ENCODE data around the gene ASPSCR1. TPM values are rescaled to one million over a fixed set of nuclear protein-coding genes. Genes with fewer than 3 reads are reported as not detected.
A peak's percentile ranks its signal among the peaks of the same experiment; 100 is the strongest.

Gene ASPSCR1
- total RNA-seq, 3 donors from 2014 or later = 33.1 to 35.2 (median 34.5) TPM

DNA sequence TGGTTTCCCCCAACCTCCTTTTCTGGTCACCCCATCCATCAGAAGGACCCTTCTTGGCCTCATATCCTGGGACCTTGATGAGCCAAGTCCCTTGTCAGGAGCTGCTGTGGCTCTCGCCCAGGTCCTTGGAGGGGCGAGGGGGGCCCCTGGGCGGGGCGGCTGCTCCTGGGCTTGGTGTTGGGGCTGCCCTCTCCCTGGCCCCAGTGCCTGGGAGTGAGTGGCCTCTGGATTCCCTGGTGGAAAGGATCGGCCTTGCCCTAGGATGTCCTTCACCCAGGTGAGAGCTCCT lies 10.2 kb upstream of the ASPSCR1 start:
- DNase-seq = no peak
- intact Hi-C loops (cut with DNase I, micrococcal nuclease) = no loop called here
- peak; percentile 6 for ATAC-seq
- Histone ChIP-seq H3K9me3 (no peaks in the 10 kb centered on the region), H3K4me3 (no peak overlapping the region), H3K36me3 (ENCODE audit: low read depth) (no peaks in the 10 kb centered on the region), H3K4me1 (ENCODE audit: low read depth) (peaks cover 15% of the 10 kb centered on the region)
- TF ChIP-seq, protein P1, sequence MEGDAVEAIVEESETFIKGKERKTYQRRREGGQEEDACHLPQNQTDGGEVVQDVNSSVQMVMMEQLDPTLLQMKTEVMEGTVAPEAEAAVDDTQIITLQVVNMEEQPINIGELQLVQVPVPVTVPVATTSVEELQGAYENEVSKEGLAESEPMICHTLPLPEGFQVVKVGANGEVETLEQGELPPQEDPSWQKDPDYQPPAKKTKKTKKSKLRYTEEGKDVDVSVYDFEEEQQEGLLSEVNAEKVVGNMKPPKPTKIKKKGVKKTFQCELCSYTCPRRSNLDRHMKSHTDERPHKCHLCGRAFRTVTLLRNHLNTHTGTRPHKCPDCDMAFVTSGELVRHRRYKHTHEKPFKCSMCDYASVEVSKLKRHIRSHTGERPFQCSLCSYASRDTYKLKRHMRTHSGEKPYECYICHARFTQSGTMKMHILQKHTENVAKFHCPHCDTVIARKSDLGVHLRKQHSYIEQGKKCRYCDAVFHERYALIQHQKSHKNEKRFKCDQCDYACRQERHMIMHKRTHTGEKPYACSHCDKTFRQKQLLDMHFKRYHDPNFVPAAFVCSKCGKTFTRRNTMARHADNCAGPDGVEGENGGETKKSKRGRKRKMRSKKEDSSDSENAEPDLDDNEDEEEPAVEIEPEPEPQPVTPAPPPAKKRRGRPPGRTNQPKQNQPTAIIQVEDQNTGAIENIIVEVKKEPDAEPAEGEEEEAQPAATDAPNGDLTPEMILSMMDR (IDR thresholded peaks at IDR 0.05) = no peak

DNA sequence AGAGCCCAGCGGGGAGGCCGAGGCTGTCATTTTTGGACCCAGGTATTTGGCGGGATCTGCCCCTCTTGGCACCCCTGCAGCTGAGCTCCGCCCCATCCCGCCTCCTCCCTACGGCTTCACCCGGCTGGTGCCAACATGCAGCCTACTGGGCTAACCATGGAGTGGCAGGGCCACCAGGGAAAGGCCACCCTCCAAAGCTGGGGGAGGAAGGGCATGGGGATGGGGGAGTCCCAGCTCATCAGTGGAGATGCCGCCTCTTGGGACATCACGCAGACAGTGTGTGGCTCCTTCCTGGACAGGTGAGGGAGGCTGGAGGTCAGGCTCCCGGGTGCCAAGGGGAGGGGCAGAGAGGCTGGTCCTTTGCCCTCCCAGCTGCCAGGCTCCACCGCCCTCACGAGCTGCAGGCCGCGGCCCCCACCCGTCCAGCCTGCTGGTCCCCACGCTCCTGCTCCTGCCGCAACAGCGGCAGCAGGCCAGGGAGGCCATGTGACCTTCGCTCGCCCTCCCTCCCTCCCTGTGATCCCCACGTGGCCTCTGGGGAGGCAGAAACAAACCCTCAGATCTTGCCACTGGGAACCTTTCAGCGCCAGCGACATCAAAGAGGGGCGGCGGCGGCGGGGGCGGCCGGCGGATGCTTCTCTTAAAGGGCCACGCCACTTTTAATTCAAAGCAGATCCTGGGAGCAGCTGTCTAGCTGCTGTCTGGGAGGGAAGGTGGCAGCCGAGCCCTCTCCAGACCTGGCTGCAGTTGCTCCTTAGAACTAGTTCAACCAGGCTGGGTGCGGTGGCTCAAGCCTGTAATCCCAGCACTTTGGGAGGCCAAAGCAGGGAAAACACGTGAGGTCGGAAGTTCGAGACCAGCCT lies 9.7 kb upstream of the ASPSCR1 start:
- ATAC-seq = peak; percentile 80
- Histone ChIP-seq H3K9me3 (no peaks in the 10 kb centered on the region), H3K36me3 (ENCODE audit: low read depth) (no peaks in the 10 kb centered on the region), H3K4me3 (no peak overlapping the region), H3K4me1 (ENCODE audit: low read depth) (peaks cover 15% of the 10 kb centered on the region)
- TF ChIP-seq, protein P1 (IDR thresholded peaks at IDR 0.05) = no peak
- intact Hi-C loops (cut with DNase I, micrococcal nuclease) = no loop called here
- DNase-seq = peak; percentile 80 to 88 (median 82)

DNA sequence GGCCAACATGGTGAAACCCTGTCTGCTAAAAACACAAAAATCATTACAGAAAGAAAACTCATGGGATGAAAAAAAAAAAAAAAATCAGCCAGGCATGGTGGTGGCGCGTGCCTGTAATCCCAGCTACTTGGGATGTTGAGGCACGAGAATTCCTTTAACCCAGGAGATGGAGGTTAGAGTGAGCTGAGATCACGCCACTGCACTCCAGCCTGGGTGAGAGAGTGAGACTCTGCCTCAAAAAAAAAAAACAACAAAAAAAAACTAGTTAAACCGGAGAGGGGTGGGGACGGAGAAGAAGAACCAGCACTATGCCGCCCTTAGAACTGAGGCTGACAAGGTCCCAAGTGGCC lies 9.1 kb upstream of the ASPSCR1 start:
- ATAC-seq = no peak
- Histone ChIP-seq H3K4me1 (ENCODE audit: low read depth) (peaks cover 15% of the 10 kb centered on the region), H3K4me3 (no peak overlapping the region), H3K9me3 (no peaks in the 10 kb centered on the region), H3K36me3 (ENCODE audit: low read depth) (no peaks in the 10 kb centered on the region)
- no peak for DNase-seq
- TF ChIP-seq, protein P1 (IDR thresholded peaks at IDR 0.05) = no peak
- intact Hi-C loops (cut with DNase I, micrococcal nuclease) = no loop called here

DNA sequence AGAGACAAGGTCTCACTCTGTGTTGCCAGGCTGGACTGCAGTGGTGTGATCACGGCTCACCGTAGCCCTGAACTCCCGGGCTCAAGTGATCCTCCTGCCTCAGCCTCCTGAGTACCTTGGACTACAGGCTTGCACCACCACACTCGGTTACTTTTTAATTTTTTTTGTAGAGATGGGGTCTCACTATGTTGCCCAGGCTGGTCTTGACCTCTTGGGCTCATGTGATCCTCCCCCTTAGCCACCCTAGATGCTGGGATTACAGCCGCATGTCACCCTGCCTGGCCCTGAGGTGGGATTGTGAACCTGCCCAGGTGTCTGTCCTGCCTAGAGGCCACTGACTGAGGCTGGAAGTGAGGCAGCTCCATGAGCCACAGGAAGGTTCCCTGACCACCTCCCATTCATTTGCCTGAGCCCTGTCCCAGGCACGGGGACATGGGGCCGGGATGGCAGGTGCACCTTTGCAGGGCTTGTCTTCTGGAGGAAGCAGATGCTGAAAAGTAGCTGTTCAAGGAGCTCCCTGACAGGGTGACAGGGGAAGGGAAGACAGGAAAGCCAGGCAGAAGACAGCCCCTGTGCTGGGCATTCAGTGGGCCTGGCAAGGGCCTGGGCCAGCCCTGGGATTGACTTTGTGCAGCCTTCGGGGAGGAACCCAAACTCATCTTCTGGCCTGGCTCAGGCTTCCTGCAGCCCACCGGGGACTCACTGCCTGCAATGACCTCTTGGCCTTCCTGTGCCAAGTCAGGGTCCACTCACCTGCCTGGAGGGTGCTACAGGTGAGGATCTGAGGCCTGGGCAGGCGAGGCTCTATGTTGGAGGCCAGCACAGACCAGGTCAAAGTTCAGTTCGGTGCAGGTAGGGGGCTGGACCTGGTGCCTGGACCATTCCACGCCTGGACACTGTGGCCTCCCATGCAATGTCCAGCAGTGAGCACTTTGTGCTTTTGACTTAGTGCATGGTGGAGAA lies 8.3 kb upstream of the ASPSCR1 start:
- Histone ChIP-seq H3K36me3 (ENCODE audit: low read depth) (no peaks in the 10 kb centered on the region), H3K9me3 (no peaks in the 10 kb centered on the region), H3K4me3 (no peak overlapping the region), H3K4me1 (ENCODE audit: low read depth) (peaks cover 15% of the 10 kb centered on the region)
- intact Hi-C loops (cut with DNase I, micrococcal nuclease) = no loop called here
- DNase-seq (no peak), ATAC-seq (no peak)
- TF ChIP-seq, protein P1 (IDR thresholded peaks at IDR 0.05) = no peak

DNA sequence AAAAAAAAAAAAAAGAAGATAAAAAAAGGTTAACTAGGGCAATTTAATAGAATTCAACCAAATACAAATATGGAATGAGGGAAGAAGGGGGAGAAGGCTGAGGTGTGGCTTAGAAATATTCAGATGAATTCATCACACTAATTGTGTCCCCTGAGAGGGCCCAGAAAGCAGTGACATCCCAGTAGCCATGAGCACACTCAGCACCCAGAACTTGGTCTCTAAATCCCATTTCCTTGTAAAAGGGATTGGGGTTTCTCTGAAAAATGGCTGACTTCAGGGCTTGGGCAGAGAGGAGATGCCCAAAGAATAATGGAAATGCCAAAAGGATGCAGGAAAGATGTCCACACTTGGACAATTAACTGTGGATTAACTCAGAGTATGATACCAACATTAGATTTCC lies 4.0 kb upstream of the ASPSCR1 start:
- intact Hi-C loops (cut with DNase I, micrococcal nuclease) = no loop called here
- Histone ChIP-seq H3K4me1 (ENCODE audit: low read depth) (peaks cover under 1% of the 10 kb centered on the region), H3K36me3 (ENCODE audit: low read depth) (no peaks in the 10 kb centered on the region), H3K4me3 (no peak overlapping the region), H3K9me3 (no peaks in the 10 kb centered on the region)
- DNase-seq (no peak), ATAC-seq (no peak)
- TF ChIP-seq, protein P1 (IDR thresholded peaks at IDR 0.05) = no peak

Measured in mucosa of descending colon (tissue), 3 donors.